Stomach (tissue), 4 donors: ENCODE data around the gene LAG3.

Source experiments
- EP300 ChIP-seq: sonication (generic); formaldehyde crosslinking; IDR thresholded peaks from one replicate; pipeline ENCODE4 v1.6.1; 2017; ENCODE audit warnings: antibody characterized with exemption
- POLR2A ChIP-seq, 4 donors: fragments of 450-650 bp; IDR thresholded peaks; one replicate each; pipeline ENCODE4 v1.6.1; 2016; ENCODE audit warnings: antibody characterized with exemption in 4 of 4, control low read depth in 2 of 4, mild to moderate bottlenecking in 1 of 4, moderate library complexity in 1 of 4
- POLR2AphosphoS5 ChIP-seq, 3 donors: sonication (generic); formaldehyde crosslinking; IDR thresholded peaks; one replicate each; pipeline ENCODE4 v1.6.1; 2016; ENCODE audit warnings: antibody characterized with exemption in 3 of 3
- TF ChIP-seq, protein P1 (sequence below), 7 experiments: fragments of 450-650 bp in 4 of 7; fragments of 200-600 bp in 3 of 7; sonication (generic) in 3 of 7; IDR thresholded peaks; one replicate each; pipeline ENCODE4 v1.5.1; 2016 to 2019; ENCODE audit warnings: antibody characterized with exemption in 7 of 7, control low read depth in 2 of 7, mild to moderate bottlenecking in 1 of 7

DNA sequence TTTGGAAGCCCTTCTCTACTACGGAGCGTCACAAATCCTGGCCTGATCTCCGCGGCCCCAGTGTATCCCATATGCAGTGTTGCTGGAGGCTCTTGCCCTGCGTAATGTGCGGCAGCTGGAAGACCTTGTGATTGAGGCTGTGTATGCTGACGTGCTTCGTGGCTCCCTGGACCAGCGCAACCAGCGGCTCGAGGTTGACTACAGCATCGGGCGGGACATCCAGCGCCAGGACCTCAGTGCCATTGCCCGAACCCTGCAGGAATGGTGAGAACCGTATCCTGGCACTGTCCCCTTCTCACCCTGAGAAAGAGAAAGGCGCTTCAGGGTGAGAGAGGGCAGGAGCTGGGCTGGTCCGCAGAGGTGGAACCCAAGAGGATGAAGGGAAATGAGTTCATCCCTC lies 43.1 kb upstream of the LAG3 start:
- TF ChIP-seq, protein P1, sequence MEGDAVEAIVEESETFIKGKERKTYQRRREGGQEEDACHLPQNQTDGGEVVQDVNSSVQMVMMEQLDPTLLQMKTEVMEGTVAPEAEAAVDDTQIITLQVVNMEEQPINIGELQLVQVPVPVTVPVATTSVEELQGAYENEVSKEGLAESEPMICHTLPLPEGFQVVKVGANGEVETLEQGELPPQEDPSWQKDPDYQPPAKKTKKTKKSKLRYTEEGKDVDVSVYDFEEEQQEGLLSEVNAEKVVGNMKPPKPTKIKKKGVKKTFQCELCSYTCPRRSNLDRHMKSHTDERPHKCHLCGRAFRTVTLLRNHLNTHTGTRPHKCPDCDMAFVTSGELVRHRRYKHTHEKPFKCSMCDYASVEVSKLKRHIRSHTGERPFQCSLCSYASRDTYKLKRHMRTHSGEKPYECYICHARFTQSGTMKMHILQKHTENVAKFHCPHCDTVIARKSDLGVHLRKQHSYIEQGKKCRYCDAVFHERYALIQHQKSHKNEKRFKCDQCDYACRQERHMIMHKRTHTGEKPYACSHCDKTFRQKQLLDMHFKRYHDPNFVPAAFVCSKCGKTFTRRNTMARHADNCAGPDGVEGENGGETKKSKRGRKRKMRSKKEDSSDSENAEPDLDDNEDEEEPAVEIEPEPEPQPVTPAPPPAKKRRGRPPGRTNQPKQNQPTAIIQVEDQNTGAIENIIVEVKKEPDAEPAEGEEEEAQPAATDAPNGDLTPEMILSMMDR (IDR thresholded peaks at IDR 0.05): no peak
- no peak for TF ChIP-seq POLR2A (IDR thresholded peaks at IDR 0.05)
- TF ChIP-seq EP300: no peak
- TF ChIP-seq POLR2AphosphoS5 (IDR thresholded peaks at IDR 0.05): no peak
